ENCODE data around the gene SSH2.

GRCh38 chr17:29669266-29669665 lies 260.8 kb downstream of the SSH2 start:
- TF ChIP-seq ZNF707 (tag by site-specific recombination; IDR thresholded peaks at IDR 0.05), result no peak
- no peak for TF ChIP-seq CTCF (tag by site-specific recombination; IDR thresholded peaks at IDR 0.05)
- no peak for TF ChIP-seq PATZ1 (tag by site-specific recombination; IDR thresholded peaks at IDR 0.05)
- no peak for TF ChIP-seq YY1 (tag by site-specific recombination; IDR thresholded peaks at IDR 0.05)
- TF ChIP-seq ZNF239 (tag by site-specific recombination; IDR thresholded peaks at IDR 0.05), result no peak
- TF ChIP-seq ZBTB17 (tag by site-specific recombination; IDR thresholded peaks at IDR 0.05), result no peak
- TF ChIP-seq ZFP3 (tag by site-specific recombination; IDR thresholded peaks at IDR 0.05; ENCODE audit: low read depth), result no peak
- no peak for TF ChIP-seq ZNF350 (tag by site-specific recombination; IDR thresholded peaks at IDR 0.05)
- no peak for TF ChIP-seq ZBTB8A (tag by site-specific recombination; IDR thresholded peaks at IDR 0.05)
- no peak for TF ChIP-seq KLF7 (tag by site-specific recombination; IDR thresholded peaks at IDR 0.05; ENCODE audit: borderline replicate concordance)
- no peak for TF ChIP-seq ZNF24 (tag by site-specific recombination; IDR thresholded peaks at IDR 0.05)
- no peak for TF ChIP-seq ZNF214 (tag by site-specific recombination; IDR thresholded peaks at IDR 0.05; ENCODE audit: borderline replicate concordance)

Measured in HEK293 (cell line).